GM19193 (cell line): Measurements from ENCODE around the gene AP2A1.
A peak's percentile ranks its signal among the peaks of the same experiment; 100 is the strongest.

Source experiments
- POLR2A ChIP-seq: IDR thresholded peaks from 4 replicates; pipeline ENCODE4 v1.6.1; 2011; ENCODE audit not compliant: insufficient read depth, insufficient read length; ENCODE audit errors: extremely low read depth

AP2A1 gene

DNA sequence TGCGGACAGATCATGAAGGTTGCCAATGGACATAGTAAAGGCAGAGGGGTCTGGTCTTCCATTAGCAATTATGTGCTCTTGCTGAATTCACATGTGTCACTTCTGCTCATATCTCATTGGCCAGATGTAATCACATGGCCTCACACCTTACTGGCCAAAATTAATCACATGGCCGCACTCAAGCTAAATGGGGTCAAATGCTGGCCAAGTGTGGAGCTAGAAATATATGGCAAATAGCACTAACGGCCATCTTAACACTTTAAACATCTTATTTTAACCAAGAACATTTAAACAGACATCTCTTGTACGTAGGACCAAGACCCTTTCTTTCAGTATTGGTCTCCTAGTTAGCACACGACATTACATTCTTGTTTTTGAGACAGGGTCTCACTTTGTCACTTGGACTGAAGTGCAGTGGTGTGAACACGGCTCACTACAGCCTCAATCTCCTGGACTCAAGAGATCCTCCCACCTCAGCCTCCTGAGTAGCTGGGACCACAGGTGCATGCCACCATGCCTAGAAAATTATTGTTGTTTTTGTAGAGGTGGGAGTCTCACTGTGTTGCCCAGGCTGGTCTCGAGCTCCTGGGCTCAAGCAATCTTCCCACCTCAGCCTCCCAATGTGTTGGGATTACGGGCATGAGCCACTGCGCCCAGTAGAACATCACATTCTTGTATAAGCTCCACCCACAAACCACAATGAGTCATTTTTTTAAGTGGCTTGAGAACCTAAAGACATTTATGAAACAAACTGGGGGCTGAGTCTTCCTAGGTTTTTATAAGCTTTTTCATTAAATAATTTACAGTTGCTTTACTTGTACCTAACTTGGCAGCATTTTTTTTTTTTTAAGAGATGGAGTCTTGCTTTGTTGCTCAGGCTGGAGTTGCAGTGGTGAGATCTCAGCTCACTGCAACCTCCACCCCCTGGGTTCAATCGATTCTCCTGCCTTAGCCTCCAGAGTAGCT, 81.2 kb downstream of the AP2A1 start:
- TF ChIP-seq POLR2A: no peak

DNA sequence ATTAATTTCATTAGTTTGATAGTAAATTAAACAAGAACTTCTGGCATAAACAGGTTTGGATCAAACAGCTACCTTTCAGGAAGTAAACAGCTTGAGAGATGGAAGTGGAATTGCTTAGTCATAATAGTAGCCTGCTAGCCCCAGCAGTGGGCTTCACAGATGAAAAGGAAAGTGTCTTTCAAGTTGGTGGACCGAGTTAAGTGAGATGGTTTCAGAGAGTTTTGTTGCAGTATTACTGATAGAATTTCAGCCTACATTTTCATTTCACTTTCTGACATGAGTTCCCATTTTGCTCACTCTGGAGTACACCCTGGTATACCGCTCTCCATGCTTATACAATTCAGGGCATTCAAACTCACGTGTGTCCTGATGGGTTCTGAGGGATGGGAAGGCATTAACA, 82.1 kb downstream of the AP2A1 start:
- TF ChIP-seq POLR2A: no peak

DNA sequence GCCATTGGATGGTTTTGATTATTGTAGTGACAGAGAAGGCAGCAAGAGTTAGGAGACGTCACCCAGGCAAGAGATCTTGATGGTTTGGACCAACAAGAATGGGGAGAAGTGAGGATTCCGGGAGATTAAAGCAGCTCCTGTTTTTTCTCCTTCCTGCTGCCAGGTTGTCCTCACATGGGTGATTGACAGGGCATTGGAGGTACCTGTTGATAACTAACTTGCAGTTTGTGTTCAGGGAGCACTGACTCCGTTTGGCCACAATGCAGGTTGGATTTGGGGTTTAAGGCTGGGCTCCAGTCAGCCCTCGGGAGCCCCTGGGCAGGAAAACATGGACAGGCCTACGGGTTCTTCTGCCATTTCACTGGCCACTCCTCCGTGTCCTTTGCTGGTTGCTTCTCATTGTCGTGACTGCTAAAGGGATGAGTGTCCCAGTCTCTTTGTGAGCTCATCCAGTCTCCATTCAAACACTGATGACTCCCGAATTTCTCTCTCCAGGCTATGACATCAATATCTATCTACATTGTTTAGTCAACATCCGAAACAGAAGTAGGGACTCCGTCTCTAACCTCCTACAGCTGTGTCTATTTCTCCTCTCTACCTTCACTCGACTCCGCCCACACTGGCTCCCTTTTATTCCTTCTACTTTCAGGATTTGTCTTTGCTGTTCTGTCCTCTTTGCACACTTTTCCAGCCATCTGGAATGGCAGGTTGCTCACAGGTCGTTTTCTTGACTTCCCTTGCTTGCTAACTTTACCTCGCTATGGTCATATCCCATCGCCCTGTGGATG, 82.8 kb downstream of the AP2A1 start:
- TF ChIP-seq POLR2A: no peak

DNA sequence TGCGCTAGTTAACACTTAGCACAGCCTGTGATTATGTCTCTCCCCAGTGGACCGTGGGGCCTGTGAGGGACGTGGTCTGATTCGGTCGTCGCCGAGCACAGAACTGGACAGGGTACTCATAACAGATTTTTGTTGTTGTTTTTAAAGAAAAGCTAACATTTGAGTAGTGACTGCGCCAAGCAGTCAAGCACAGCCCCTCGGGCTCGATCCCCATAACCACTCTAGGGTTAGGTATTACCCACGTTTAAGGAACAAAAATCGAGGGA, 83.4 kb downstream of the AP2A1 start:
- TF ChIP-seq POLR2A: no peak

DNA sequence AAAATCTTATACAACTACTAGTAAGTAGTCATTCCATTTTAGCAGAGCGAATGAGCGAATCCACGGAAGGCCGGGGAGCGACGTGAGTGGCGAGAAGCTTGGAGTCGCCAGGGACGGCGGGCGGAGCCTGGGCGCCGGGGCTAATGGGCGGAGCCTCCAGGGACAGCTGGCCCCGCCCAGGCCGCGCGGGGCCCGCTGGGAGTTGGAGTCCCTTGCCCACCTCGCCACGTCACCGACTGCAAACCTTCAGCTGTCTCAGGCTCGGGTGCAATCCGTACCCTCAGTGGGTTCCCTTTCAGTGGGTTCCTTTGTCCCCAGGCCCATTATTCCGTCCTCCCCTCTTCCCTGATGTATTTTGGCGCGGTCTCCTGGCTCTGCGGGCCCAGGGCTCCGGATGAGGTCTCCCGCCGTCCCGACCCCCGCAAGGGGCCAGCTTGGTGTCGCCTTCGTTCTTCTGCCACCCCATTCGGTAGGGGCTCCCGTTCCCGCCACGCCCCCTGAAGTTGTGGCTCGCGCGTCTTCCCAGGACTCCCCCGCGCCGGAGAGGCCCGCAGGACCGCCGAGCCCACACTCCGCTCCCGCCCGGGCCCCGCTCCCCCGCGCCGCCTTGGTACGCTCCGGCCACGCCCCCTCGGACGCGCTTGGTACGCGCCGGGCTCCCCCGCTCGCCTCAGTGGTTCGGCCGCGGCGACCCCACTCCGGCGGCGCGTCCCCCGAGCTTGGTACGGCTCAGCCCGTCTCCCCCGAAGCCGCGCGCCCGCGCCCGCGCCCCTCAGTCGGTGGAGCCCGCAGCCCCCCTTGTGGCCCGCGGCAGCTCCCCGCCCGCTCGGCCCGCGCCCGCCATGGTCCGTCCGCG, 83.9 kb downstream of the AP2A1 start, which contains the start of gene PTOV1:
PTOV1 (plus strand) TSS at position 673 of the 856 bp plus-strand sequence.
- peak; percentile 55 for TF ChIP-seq POLR2A

DNA sequence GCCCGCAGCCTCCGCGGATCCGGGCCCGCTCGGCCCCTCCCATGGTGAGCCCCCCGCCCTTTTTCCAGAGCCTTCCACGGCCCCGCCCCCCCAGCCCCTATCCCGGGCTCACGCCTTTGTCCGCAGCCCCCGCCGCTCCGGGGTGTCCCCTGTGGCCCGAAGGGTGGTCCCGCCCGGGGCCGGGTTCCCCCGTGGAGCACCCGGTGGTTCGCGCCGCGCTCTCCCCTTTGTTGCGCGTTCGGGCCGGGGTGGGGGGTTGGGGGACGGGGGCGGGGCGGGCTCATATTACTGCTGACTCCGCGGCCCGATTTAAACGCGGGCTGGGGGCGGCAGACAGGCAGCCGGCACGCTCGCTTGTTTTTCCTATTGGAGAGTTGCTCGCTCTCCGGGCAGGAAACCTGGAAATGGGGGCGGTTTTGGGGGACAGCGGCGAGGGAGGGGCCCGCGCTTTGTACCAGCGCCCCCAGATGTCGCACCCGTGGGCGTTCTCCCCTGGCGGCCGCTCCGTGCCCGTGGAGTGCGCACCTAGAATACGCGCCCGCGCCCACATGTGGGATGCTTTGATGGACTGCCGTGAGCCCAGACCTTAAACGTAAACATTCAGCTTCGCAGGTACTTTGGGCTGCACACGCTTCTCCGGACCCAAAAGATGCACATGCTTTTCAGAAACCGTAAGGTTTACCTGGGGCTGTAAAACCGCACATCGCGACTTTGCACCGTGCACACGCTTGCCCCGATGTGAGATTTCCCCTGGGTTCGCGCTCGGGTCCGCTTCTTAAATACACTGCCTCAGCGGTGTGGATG, 84.9 kb downstream of the AP2A1 start:
- no peak for TF ChIP-seq POLR2A

DNA sequence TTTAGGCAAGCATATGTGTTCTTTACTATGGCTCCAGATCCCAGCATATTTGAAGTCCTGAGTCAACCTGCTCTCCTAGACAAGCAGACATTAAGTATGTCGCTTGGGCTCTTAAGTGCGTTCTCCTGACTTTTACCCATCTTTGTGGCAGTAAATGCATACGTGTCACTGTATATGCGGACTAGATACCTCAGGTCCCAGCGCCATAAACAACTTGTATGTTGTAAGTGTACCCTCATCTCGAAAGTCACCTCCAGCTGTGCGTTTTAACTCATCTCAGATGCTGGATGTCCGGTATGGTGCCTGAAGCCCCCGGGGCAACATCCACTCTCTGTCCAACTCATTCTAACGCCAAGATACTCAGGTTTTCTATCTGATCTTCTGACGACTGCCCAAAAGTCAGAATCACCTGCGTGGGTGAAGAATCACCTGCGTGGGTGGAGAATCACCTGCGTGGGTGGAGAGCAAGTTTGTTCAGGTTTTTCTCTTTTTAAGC, 85.9 kb downstream of the AP2A1 start:
- TF ChIP-seq POLR2A: no peak

DNA sequence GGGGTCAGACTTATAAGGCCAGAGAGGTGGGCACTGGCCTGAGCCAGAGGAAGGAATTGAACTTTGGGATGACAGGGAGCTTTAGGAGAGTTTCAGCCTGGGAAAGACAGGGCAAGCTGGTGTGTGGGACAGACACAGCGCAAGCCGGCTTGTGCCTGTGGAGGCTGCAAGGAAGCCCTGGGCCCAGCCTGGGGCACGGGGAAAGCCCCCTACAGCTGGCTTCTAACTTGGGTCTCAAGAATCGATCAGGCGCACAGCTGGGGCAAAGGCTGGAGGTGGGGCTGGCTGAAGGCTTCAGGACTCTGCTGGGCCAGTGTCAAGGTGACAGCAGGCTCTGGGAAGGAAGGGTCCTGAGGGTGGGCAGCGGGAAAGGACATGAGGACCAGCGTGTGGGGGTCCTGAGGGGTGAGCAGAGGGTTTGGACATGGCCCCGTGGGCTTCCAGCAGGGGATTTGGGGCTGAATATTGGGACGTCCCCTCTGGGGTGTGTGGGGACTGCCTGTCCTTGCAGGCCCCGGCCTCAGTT, 87.1 kb downstream of the AP2A1 start:
- TF ChIP-seq POLR2A: no peak

DNA sequence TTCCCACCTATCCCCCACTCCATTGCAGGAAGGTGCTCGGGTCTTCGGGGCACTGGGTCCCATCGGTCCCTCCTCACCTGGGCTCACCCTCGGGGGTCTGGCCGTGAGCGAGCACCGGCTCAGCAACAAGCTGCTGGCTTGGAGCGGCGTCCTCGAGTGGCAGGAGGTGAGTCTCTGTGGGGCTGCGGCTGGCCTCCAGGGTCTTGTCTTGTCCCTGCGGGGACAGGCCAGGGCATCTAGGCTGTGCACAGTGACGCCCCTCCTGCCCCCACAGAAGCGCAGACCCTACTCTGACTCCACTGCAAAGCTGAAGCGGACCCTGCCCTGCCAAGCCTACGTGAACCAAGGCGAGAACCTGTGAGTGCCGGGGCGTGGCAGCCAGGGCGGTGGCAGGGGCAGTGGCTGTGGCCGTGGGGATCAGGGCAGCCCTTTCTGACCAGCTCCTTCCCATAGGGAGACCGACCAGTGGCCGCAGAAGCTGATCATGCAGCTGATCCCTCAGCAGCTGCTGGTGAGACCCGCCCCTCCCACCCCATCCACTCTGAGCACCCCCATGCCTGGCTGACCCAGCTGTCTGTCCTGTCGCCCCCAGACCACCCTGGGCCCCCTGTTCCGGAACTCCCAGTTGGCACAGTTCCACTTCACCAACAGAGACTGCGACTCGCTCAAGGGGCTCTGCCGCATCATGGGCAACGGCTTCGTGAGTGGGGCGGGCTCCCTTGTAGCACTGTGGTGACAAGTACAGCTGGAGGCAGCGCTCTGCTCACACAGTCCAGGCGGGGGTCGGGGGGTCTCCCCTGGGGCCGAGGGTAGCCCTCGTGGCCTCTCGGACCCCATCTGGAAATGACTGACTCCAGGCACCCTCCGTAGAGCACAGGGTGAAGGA, 87.8 kb downstream of the AP2A1 start:
- TF ChIP-seq POLR2A: no peak

DNA sequence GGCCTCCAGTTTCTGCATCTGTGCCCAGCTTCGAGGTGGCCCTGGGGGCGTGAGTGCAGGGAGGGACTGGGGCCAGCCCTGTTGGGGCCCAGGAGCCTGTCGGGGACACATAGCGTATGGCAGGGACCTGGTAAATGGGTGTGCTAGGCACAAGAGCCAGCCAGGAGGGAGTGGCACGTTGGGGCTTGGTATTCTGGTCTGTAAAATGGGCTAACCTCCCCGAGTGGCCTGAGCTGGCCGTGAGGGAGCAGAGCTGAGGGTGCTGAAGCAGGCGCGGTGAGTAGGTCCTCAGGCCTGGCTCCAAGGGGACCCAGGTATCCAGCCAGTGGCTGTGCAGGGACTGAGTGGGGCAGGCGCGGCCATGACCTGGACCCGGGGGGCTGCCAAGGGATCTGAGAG, 88.5 kb downstream of the AP2A1 start:
- TF ChIP-seq POLR2A: no peak

DNA sequence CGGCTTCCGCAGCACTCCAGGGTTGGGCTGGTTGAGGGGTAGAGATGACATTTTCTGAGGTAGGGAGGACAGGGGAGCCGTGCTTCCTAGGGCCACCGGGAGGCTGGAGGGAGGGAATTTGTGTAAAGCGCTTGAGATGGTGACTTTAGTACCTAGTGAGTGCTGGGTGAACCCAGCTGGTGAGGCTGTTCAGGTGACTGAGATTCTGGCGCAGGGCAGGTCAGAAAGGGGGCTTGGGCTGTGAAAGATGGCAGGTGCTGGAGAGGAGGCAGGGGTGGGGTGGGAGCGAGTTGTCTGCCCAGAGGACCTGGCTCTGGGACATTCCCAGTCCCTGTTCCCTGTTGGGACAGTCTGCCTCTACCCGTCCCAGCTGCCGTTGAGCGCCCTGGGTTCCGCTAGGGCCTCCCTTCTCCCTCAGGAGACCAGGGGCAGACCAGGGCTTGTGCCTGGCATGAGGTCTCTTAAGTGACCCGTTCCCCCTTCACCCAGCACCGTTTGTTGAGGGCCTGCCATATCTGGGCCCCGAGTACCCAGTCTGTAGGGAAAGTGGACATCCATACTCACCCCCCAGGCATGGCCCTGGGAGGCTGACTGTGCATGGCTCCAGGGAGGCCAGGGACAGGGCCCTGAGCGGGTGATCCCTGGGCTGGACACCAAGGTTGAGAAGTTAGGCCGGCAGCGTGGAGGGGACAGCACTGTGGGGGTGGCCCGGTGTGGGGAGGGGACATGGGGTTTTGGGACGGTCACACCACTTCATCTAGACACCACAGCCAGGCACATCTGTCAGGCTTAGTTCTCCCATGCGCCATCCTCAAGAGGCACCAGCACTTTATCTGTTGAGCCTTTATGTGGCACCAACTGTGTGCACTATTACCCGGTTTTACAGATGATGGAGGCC, 89.1 kb downstream of the AP2A1 start:
- TF ChIP-seq POLR2A: no peak

DNA sequence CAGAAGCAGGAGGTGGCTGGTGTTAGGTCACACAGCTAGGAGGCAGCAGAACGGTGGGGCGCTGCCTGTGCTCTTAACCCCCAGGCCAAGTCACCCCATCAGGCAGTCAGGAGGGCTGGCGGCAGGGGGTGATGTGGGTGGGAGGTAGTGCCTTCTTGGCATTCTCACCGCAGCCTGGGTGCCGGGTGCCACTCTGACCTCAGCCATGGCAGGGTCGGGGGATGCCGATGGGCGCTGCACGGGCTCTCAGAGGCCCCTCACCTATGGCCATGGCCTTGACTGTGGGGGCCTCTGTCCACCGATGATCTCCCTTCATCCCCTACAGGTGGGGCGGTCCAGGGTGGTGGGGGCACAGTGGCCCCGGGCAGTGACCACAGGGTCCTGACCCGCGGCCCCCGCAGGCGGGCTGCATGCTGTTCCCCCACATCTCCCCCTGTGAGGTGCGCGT, 89.8 kb downstream of the AP2A1 start:
- TF ChIP-seq POLR2A: no peak
